Putamen (tissue), 1 donor: ENCODE measurements around the gene PLPP3.

Experiments
- DNase-seq: peaks from one replicate; pipeline ENCODE4 v3.0.0-alpha.2; 2016; ENCODE audit warnings: low spot score

PLPP3 gene

GRCh38 chr1:56461158-56462127 is 117.9 kb downstream of the PLPP3 start:
- DNase-seq: no peak

DNA sequence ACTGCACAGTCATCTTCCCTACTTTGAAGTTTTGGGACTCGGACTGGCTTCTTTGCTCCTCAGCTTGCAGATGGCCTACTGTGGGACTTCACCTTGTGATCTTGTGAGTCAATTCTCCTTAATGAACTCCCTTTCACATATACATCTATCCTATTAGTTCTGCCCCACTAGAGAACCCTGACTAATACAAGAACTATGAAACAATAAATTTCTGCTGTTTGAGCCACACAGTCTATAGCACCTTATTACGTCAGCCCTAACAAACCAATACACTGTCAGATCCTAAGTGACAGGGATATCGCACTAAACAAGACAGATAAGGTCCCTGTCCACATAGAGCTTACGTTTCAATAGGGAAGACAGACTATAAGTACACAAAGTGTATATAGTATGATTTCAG is 120.1 kb downstream of the PLPP3 start:
- no peak for DNase-seq

- no peak for DNase-seq
Measured at GRCh38 chr1:56457756-56458375, 121.5 kb downstream of the PLPP3 start.

- no peak for DNase-seq
Measured at GRCh38 chr1:56456435-56457101, 122.8 kb downstream of the PLPP3 start.

- DNase-seq: no peak
Measured at GRCh38 chr1:56453417-56454078, 125.8 kb downstream of the PLPP3 start.

DNA sequence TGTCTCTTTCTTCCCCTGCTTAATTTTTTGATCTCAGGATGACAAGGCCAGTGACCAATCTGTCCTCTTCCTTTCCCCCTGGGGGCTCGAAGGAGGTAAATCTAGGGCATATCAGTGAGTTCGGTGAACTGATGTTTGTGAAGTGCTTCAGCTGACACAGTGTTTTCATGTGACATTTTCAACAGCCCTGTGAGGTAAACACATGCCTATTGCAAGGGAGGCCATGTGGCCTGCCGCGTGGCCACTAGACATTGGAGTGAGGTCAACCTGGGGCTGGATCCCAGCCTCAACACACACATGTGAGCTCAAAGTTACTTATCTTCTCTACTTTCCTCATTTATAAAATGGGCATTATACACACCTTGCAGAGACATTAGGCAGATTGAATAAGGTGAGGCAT is 126.3 kb downstream of the PLPP3 start:
- no peak for DNase-seq

DNA sequence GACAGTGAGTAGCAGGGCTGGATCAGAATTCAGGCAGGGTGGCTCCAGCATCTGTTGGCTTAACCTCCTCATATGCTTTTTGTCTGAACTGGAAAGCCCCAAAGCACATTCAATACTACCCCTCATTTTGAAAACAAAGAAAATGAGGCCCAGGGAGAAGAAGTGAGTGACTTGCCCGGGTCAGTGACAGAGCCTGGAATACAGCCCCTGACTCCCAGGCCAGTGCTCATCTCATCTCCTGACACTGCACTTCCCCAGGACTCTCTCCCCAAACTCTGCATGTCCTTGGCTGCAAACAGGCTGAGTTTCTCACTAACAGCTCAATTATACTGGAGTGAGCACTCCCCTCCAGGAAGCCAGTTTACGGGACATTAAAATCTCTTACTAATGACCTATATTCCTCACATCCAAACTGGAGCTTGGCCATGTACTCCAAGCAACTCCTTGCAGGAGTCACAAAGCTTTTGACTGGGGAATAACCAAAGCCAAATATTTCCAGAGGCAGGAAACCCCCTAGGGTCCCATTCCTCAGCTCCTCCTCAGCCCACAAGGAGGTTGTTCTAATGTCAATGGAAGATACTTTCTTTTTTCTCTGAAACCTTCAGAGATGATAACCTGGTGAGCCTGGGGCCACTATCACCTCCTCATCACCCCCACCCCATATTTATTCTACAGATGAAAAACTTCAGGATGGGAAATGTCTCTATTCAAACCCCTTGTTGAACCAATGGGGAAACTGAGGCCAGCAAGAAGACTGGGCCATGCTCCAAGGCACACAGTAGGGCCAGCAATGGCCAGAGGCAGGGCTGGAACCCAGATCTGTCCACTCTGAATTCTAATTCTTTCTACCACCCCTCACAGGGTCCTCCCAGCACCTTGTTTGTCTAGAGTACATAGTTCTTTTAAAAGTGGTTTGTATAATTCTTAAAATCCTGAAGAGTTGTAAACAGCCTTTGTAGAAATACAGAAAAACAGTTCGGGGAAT is 127.0 kb downstream of the PLPP3 start:
- DNase-seq: no peak

DNA sequence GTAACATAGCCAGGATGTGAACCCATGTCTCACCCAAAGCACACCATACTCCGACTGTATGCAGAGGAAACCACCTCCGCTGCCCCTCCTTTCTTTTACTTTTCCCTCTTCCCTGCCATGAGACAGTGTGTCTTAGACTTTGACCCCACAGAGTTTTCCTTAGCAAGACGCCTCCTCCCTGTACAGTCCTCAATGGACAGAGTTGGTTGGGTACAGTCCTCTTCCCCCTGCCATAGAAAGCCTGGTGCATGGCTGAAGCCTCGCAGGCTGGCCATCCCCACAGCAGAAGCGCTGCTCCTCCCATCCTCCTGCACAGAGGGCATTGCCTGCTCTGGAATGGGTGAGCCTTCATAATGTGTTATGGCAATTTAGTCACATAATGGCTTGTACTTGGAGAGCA is 127.9 kb downstream of the PLPP3 start:
- no peak for DNase-seq

GRCh38 chr1:56450004-56450666 is 129.2 kb downstream of the PLPP3 start:
- DNase-seq: no peak

DNA sequence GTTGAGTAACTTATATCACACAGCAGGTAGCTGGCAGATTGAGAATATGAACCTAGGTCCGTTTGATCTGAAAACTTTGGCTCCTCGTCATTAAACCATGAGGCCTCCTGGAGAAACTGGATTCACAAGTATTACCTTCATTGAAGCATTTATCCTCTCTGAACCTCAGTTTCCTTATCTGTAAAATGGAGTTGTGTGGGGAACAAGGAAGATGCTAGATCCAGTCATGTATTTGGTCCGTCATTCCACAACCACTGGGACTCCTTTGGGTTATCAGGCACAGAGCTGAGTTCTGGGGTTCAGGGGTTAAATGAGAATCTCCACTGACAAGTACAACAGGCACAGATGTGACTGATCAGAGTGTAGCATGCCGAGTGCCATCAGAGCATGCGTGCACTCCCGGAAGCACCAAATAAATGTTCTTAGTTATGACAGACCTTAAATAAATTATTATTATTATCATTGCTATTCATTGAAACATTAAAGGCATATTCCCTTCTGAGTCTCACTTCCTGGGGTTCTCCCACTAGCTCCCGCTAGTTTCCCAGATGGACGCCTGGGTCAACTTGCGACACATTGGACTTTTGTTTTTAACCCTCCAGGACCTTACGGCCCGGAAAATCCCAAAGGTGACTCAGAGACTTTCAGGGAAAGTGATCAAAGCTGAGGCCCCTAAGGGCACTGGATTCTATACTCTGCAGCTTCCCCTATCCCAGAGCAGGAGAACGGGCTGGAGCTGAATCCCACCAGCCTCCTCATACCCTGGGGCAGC is 130.6 kb downstream of the PLPP3 start:
- DNase-seq: no peak

DNA sequence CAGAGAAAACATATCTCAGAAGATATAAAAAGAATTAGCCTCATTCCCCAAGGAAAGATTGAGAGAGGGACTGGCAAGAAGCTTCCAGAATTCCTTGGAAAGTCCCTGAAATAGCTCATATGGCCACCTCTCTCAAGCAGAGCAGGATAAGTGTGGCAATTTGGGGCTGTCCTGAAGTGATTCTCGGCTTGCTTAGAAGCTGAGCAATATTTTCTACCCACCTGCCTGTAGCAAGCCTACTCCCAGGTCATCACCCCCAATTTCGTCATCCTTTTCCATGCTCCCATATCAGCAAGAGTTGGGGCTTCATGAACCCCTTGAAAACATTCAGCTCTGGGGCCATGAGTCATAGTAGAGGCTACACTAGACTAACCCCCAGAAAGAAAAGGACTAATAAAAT is 131.5 kb downstream of the PLPP3 start:
- DNase-seq: no peak

- no peak for DNase-seq
Measured at GRCh38 chr1:56446531-56447098, 132.7 kb downstream of the PLPP3 start.

- no peak for DNase-seq
Measured at GRCh38 chr1:56444960-56445646, 134.3 kb downstream of the PLPP3 start.
